Gastrocnemius medialis (tissue), 4 donors: ENCODE data around the gene SEC14L1. TPM values are rescaled to one million over a fixed set of nuclear protein-coding genes. Genes with fewer than 3 reads are reported as not detected.
"Not testable (repeated sequence)": the region's sequence is repeated elsewhere in the genome, so short reads cannot be mapped to it uniquely, and the experiment has no call there.

Source experiments
- ATAC-seq, 2 donors: fragments of 150-250 bp; one replicate each; pipeline ENCODE4 v1.9.1; 2016
- DNase-seq, 2 donors: peaks; one replicate each; pipeline ENCODE4 v3.0.0-alpha.2; 2019
- H3K27ac ChIP-seq, 4 donors: fragments of 200-600 bp; sonication (generic); 1 replicate in 1 of 4; 2 replicates in 3 of 4; pipeline ENCODE4 v1.5.1; 2016 to 2018; ENCODE audit warnings: mild to moderate bottlenecking in 2 of 4, moderate library complexity in 1 of 4
- H3K27me3 ChIP-seq, 3 donors: fragments of 200-600 bp; sonication (generic) in 2 of 3; 1 replicate in 1 of 3; 2 replicates in 2 of 3; pipeline versions ENCODE4 v1.5.1 to v1.6.0; 2016 to 2019; ENCODE audit warnings: mild to moderate bottlenecking in 1 of 3, moderate library complexity in 1 of 3
- H3K36me3 ChIP-seq, 2 donors: fragments of 200-600 bp; sonication (generic) in 1 of 2; one replicate each; pipeline ENCODE4 v1.5.1; 2017 to 2018
- H3K4me1 ChIP-seq, 2 donors: fragments of 200-600 bp; sonication (generic) in 1 of 2; one replicate each; pipeline ENCODE4 v1.5.1; 2016 to 2017; ENCODE audit warnings: mild to moderate bottlenecking in 2 of 2
- H3K4me3 ChIP-seq, 4 donors: fragments of 200-600 bp; sonication (generic) in 3 of 4; 1 replicate in 1 of 4; 2 replicates in 3 of 4; pipeline ENCODE4 v1.5.1; 2016 to 2019; ENCODE audit warnings: mild to moderate bottlenecking in 2 of 4
- H3K9me3 ChIP-seq, 3 donors: fragments of 200-600 bp; sonication (generic) in 2 of 3; 1 replicate in 1 of 3; 2 replicates in 2 of 3; pipeline ENCODE4 v1.5.1; 2016 to 2019
- POLR2A ChIP-seq, 2 donors: fragments of 450-650 bp; IDR thresholded peaks; one replicate each; pipeline ENCODE4 v1.6.1; 2017; ENCODE audit warnings: antibody characterized with exemption in 2 of 2, mild to moderate bottlenecking in 2 of 2, moderate library complexity in 2 of 2
- in situ Hi-C, 4 donors: fragments of 200-750 bp; cut with MboI; loops; one replicate each; pipeline versions ENCODE4 v1.15.0 to v1.8.0; 2017; ENCODE audit warnings: low sequenced_read_pairs in 4 of 4
- intact Hi-C: fragments of 100-400 bp; cut with DNase I; formaldehyde crosslinking; loops from one replicate; pipeline ENCODE4 v1.15.1; 2023; ENCODE audit warnings: low total_unique reads
- total RNA-seq, 4 donors: library from RNA; depleted of rRNA; stranded (reverse); fragments of >200 nt; gene quantifications; one replicate each; pipeline versions ENCODE4 v1.1.0 to v1.2.3, GENCODE V29; 2016
- TF ChIP-seq, protein P1 (sequence below), 5 experiments: fragments of 450-650 bp in 3 of 5; fragments of 200-600 bp in 2 of 5; sonication (generic) in 2 of 5; IDR thresholded peaks in 4 of 5; conservative IDR thresholded peaks in 1 of 5; 1 replicate in 4 of 5; 2 replicates in 1 of 5; pipeline ENCODE4 v1.5.1; 2016 to 2019; ENCODE audit warnings: antibody characterized with exemption in 5 of 5, mild to moderate bottlenecking in 3 of 5, moderate library complexity in 3 of 5

SEC14L1 gene
- total RNA-seq, 4 donors from 2014 or later: 55.0 to 94.1 (median 73.7) TPM

DNA sequence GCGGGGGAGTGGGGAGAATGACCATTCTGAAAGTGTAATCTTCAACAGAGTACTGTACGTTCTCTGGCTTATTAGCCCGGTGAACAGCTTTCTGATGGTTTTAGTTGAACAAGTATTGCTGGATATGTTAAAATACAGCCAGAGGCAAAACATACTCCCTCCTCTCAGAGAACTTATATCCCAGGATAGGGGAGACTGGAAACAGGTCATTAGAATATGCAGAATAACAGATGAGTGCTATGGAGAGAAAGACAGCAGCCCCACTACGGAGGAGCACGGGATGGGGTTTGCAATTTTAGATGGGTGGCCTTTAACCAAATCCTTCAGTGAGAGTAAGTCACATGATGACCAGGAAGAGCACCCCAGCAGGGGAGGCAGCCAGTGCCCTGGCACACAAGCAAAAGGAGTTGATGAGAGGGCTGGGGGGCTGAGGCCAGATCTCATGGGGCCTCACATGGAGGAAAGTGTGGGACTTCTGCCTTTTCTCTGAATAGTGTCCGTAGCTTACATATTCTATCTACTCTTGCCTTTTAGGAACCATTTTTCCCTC, 43.1 kb upstream of the SEC14L1 start:
- intact Hi-C loops (loop anchor here (2.0 kb wide), 1 partner anchor 43 kb away; the partner anchor contains the start of gene SEC14L1), in situ Hi-C loops (loop anchor here in 1 of 4 donors (10.0 kb wide), 1 partner anchor 117 kb away; no protein-coding TSS in a partner anchor)
- Histone ChIP-seq H3K27me3 (no peaks in the 10 kb centered on the region), H3K4me1 (peaks cover 43 to 45% of the 10 kb centered on the region in 2 donors), H3K4me3 (no peak overlapping the region), H3K9me3 (no peaks in the 10 kb centered on the region), H3K27ac (peak overlapping the region; percentile 78 to 85 (median 80)), H3K36me3 (peaks cover 0 to 34% of the 10 kb centered on the region in 2 donors)
- TF ChIP-seq, protein P1, sequence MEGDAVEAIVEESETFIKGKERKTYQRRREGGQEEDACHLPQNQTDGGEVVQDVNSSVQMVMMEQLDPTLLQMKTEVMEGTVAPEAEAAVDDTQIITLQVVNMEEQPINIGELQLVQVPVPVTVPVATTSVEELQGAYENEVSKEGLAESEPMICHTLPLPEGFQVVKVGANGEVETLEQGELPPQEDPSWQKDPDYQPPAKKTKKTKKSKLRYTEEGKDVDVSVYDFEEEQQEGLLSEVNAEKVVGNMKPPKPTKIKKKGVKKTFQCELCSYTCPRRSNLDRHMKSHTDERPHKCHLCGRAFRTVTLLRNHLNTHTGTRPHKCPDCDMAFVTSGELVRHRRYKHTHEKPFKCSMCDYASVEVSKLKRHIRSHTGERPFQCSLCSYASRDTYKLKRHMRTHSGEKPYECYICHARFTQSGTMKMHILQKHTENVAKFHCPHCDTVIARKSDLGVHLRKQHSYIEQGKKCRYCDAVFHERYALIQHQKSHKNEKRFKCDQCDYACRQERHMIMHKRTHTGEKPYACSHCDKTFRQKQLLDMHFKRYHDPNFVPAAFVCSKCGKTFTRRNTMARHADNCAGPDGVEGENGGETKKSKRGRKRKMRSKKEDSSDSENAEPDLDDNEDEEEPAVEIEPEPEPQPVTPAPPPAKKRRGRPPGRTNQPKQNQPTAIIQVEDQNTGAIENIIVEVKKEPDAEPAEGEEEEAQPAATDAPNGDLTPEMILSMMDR (IDR thresholded peaks at IDR 0.05 in 4 of 5, conservative IDR thresholded peaks at IDR 0.05 in 1 of 5): no peak
- TF ChIP-seq POLR2A (IDR thresholded peaks at IDR 0.05): no peak
- DNase-seq (no peak), ATAC-seq (no peak)

DNA sequence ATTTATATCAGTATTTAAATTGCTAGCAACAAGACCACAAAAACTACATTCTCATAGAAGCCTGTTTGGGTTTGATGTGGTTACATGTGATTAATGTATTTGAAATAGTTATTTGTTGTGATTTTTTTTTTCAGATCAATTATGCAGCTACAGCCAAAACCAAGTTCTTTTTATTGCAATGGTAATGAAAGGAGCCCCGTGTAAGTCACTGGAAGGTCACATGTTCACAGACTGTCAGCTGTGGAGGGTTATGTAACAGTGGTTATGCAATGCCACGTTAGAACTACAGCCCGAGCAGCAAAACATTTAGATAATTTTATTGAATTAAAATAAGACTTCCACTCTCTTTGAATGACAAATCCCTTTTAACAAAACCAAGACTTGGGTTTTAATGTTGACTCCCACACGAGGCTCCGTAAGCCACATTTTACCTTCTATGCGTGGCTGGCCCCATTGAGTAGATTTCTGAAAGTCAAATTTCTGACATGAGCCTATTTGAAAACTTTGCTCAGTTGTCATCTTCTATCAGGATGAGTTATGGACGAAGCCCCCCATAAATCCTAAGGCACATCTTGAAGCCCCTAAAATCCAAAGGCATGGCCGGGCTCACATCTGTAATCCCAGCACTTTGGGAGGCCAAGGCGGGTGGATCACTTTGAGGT, 41.8 kb upstream of the SEC14L1 start:
- ATAC-seq (peak; percentile 91 to 95), DNase-seq (peak; percentile 71)
- peaks cover 45 to 47% of the 10 kb centered on the region in 2 donors for H3K4me1 ChIP-seq

DNA sequence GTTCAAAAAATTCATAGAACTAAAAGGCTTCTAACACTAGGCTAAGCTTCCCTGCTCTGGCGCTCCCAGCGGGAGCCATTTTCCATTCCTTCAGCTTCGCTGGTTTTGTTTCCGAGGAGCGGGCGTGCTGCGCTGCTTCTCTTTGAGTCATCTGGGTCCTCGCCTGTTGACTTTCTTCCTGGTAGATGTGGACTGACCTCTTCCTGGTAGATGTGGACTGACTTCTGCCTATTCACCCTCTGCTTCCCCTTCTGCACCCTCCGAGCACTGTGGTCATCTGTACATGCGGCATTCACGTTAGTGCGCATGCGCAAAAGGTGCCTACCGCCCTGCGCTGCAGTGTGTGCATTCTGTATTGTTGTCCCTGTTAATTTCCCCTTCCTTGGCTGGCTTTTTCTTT, 40.8 kb upstream of the SEC14L1 start:
- peaks cover 0 to 13% of the 10 kb centered on the region in 2 donors for H3K36me3 ChIP-seq
- ATAC-seq (no peak), DNase-seq (peak; percentile 32 to 53)
- peak overlapping the region; percentile 78 to 85 (median 80) for H3K27ac ChIP-seq
- intact Hi-C loops (loop anchor here (2.0 kb wide), 1 partner anchor 41 kb away; the partner anchor contains the start of gene SEC14L1), in situ Hi-C loops (loop anchor here in 1 of 4 donors (10.0 kb wide), 2 partner anchors 55 to 115 kb away; no protein-coding TSS in a partner anchor)
- TF ChIP-seq, protein P1 (IDR thresholded peaks at IDR 0.05 in 4 of 5, conservative IDR thresholded peaks at IDR 0.05 in 1 of 5): no peak
- TF ChIP-seq POLR2A (IDR thresholded peaks at IDR 0.05): peak in 1 of 2 donors; percentile 41
- no peaks in the 10 kb centered on the region for H3K27me3 ChIP-seq
- H3K9me3 ChIP-seq: no peaks in the 10 kb centered on the region
- H3K4me1 ChIP-seq: peaks cover 44 to 45% of the 10 kb centered on the region in 2 donors
- no peak overlapping the region for H3K4me3 ChIP-seq

More for the DNA sequence above, 41.8 kb upstream of the SEC14L1 start:
- Histone ChIP-seq H3K4me3 (no peak overlapping the region), H3K9me3 (no peaks in the 10 kb centered on the region), H3K36me3 (peaks cover 0 to 21% of the 10 kb centered on the region in 2 donors), H3K27me3 (no peaks in the 10 kb centered on the region), H3K27ac (peak overlapping the region; percentile 78 to 85 (median 80))
- in situ Hi-C loops: loop anchor here in 1 of 4 donors (10.0 kb wide), 1 partner anchor 116 kb away; no protein-coding TSS in a partner anchor
- intact Hi-C loops: loop anchor here (2.0 kb wide), 1 partner anchor 42 kb away; the partner anchor contains the start of gene SEC14L1
- peak in 1 of 2 donors; percentile 20 for TF ChIP-seq POLR2A (IDR thresholded peaks at IDR 0.05)
- TF ChIP-seq, protein P1 (IDR thresholded peaks at IDR 0.05 in 4 of 5, conservative IDR thresholded peaks at IDR 0.05 in 1 of 5): no peak

DNA sequence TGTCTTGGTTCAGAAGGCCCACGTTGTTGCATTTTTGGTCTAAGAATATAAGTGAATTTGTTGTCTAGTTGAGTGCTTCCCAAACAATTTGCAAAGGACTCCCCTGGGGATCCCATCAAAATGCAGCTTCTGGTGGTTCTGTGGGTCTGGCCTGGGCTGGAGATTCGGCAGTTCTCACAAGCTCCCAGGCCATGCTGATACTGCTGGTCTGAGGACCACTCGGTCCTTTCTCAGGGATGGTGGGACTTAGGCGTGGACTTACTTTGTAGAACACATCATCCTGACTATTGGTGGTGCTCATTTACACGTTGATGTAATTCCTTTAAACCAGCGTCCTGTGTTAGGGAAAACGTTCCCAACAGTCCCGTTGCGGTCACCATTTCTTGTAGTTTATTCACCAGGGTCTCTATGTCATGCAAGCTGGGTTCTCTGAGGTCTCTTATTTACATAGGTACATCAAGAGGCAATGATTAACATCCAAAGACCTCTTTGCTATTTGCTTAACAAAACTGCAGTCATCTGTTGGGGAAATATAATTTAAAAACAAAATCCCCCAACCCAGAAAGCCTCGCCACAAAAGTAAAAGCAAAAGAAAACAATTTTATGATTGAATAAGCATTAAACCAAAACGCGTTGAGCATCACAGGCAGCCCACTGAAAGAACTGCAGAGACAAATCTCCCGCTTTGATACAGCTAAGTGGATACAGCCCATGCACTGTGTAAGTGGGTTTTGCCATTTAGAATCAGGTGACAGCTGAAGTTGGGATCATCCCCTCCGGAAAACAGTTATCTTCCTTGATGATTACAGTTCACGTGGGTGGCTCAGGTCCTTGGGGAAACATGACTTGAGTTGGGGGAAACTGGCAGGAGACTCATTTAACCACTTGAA, 39.0 kb upstream of the SEC14L1 start:
- in situ Hi-C loops: loop anchor here in 1 of 4 donors (10.0 kb wide), 1 partner anchor 53 kb away; no protein-coding TSS in a partner anchor
- Histone ChIP-seq H3K4me1 (peaks cover 36 to 38% of the 10 kb centered on the region in 2 donors), H3K36me3 (peaks cover 0 to 4% of the 10 kb centered on the region in 2 donors), H3K4me3 (no peak overlapping the region), H3K27me3 (no peaks in the 10 kb centered on the region), H3K9me3 (no peaks in the 10 kb centered on the region), H3K27ac (peak overlapping the region in 2 of 4 donors; percentile 24 to 41)
- DNase-seq: no peak
- no peak for TF ChIP-seq POLR2A (IDR thresholded peaks at IDR 0.05)
- TF ChIP-seq, protein P1 (IDR thresholded peaks at IDR 0.05 in 4 of 5, conservative IDR thresholded peaks at IDR 0.05 in 1 of 5): no peak
- ATAC-seq: no peak
- intact Hi-C loops: no loop called here

DNA sequence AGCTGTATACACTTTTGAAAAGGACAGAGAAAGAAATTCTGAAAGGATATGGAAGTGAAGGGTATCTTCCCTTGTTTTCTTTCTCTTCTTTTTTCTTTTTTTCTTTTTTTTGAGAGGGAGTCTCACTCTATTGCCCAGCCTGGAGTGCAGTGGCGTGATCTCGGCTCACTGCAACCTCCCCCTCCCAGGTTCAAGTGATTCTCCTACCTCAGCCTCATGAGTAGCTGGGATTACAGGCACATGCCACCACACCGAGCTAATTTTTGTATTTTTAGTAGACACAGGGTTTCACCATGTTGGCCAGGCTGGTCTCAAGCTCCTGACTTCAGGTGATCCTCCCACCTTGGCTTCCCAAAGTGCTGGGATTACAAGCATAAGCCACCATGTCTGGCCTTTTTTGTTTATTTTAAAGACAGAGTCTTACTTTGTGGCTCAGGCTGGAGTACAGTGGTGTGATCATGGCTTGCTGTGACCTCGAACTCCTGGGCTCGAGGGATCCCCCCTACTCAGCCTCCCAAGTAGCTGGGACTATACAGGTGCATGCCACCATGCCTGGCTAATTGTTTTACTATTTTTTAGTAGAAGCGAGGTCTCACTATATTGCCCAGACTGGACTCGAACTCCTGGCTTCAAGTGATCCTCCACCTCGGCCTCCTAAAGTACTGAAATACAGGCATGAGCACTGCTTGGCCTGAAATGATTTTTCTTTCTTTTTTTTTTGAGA, 38.2 kb upstream of the SEC14L1 start:
- H3K4me3 ChIP-seq, DNase-seq, H3K36me3 ChIP-seq, intact Hi-C loops, ATAC-seq, H3K9me3 ChIP-seq, H3K27me3 ChIP-seq: not testable (repeated sequence)
- Histone ChIP-seq H3K27ac (peak overlapping the region in 2 of 4 donors; percentile 24 to 41), H3K4me1 (peaks cover 28 to 30% of the 10 kb centered on the region in 2 donors)
- in situ Hi-C loops: loop anchor here in 1 of 4 donors (10.0 kb wide), 1 partner anchor 52 kb away; no protein-coding TSS in a partner anchor
